K562 (cell line): ENCODE measurements around the gene MYL6B. TPM values are rescaled to one million over a fixed set of nuclear protein-coding genes. Genes with fewer than 3 reads are reported as not detected.
A peak's percentile ranks its signal among the peaks of the same experiment; 100 is the strongest.

Experiments
- ARID4B ChIP-seq: sonication (generic); formaldehyde crosslinking; IDR thresholded peaks from 2 replicates; pipeline ENCODE4 v1.8.0; 2022; ENCODE audit warnings: mild to moderate bottlenecking, missing genetic modification reagents
- CBX2 ChIP-seq: fragments of 200-600 bp; sonication (generic); IDR thresholded peaks from one replicate; pipeline ENCODE4 v1.6.1; 2012; ENCODE audit warnings: mild to moderate bottlenecking, low read length, inconsistent platforms; ENCODE audit not compliant: insufficient read depth, poor library complexity, severe bottlenecking
- CREM ChIP-seq: IDR thresholded peaks from 2 replicates; pipeline ENCODE4 v1.6.1; 2014; ENCODE audit warnings: antibody characterized with exemption, low read depth
- DNMT1 ChIP-seq: fragments of 450-650 bp; IDR thresholded peaks from 2 replicates; pipeline ENCODE4 v1.6.1; 2016; ENCODE audit warnings: antibody characterized with exemption, mild to moderate bottlenecking
- ETV1 ChIP-seq: fragments of 450-650 bp; conservative IDR thresholded peaks from 2 replicates; pipeline ENCODE4 v1.6.1; 2016; ENCODE audit warnings: missing genetic modification characterization, control low read depth, low read depth, missing compliant biosample characterization
- ETV6 ChIP-seq, 3 experiments: fragments of 150-350 bp in 1 of 3; sonication (generic) in 1 of 3; formaldehyde crosslinking in 1 of 3; IDR thresholded peaks; 2 replicates each; pipeline versions ENCODE4 v1.6.1 to v1.8.0; 2014 to 2022; ENCODE audit warnings: borderline replicate concordance in 2 of 3, low read depth in 2 of 3, antibody characterized with exemption in 1 of 3, low read length in 1 of 3, mild to moderate bottlenecking in 1 of 3, missing genetic modification reagents in 1 of 3
- FOXP1 ChIP-seq: sonication (generic); formaldehyde crosslinking; IDR thresholded peaks from 2 replicates; pipeline ENCODE4 v1.8.0; 2022; ENCODE audit warnings: mild to moderate bottlenecking, missing genetic modification reagents
- GTF2B ChIP-seq: IDR thresholded peaks from 2 replicates; pipeline ENCODE4 v1.6.1; 2011; ENCODE audit not compliant: insufficient read length; ENCODE audit errors: extremely low read depth
- HDAC3 ChIP-seq: fragments of 450-650 bp; IDR thresholded peaks from 2 replicates; pipeline ENCODE4 v1.6.1; 2018; ENCODE audit warnings: borderline replicate concordance, mild to moderate bottlenecking, moderate library complexity; ENCODE audit not compliant: partially characterized antibody
- MNT ChIP-seq, 2 experiments: fragments of 450-650 bp; conservative IDR thresholded peaks; 2 replicates each; pipeline ENCODE4 v1.6.1; 2017; ENCODE audit warnings: mild to moderate bottlenecking in 2 of 2, moderate library complexity in 2 of 2
- NCOR1 ChIP-seq: fragments of 450-650 bp; IDR thresholded peaks from 2 replicates; pipeline ENCODE4 v1.6.1; 2016; ENCODE audit warnings: mild to moderate bottlenecking, moderate library complexity
- OTX1 ChIP-seq: fragments of 450-650 bp; formaldehyde crosslinking; IDR thresholded peaks from 2 replicates; pipeline ENCODE4 v1.4.0; 2022; ENCODE audit warnings: mild to moderate bottlenecking
- RAD21 ChIP-seq, 2 experiments: fragments of 250-450 bp in 1 of 2; fragments of 450-650 bp in 1 of 2; sonication (Bioruptor Pico) in 1 of 2; formaldehyde crosslinking in 1 of 2; IDR thresholded peaks in 1 of 2; conservative IDR thresholded peaks in 1 of 2; 2 replicates each; pipeline versions ENCODE4 v1.4.0 to v1.8.0; 2020 to 2022; ENCODE audit warnings: mild to moderate bottlenecking in 2 of 2, moderate library complexity in 1 of 2
- RB1 ChIP-seq: fragments of 450-650 bp; IDR thresholded peaks from 2 replicates; pipeline ENCODE4 v1.6.1; 2017; ENCODE audit warnings: low read depth, mild to moderate bottlenecking
- RUNX1 ChIP-seq: sonication (generic); IDR thresholded peaks from 2 replicates; pipeline ENCODE4 v1.6.1; 2016; ENCODE audit warnings: antibody characterized with exemption, low read depth
- SRF ChIP-seq, 2 experiments: fragments of 250-450, 450-650 bp in 1 of 2; sonication (Bioruptor Pico) in 1 of 2; sonication (generic) in 1 of 2; formaldehyde crosslinking; IDR thresholded peaks; 2 replicates each; pipeline versions ENCODE4 v1.5.0 to v1.5.1; 2020 to 2022; ENCODE audit warnings: mild to moderate bottlenecking in 1 of 2, missing genetic modification reagents in 1 of 2
- USF1 ChIP-seq: sonication (generic); formaldehyde crosslinking; IDR thresholded peaks from 2 replicates; pipeline ENCODE4 v1.9.0; 2022; ENCODE audit warnings: mild to moderate bottlenecking, missing genetic modification reagents
- ZNF124 ChIP-seq: sonication (generic); formaldehyde crosslinking; IDR thresholded peaks from 2 replicates; pipeline ENCODE4 v1.8.1; 2022; ENCODE audit warnings: missing genetic modification reagents
- polyA plus RNA-seq, 8 experiments: library from polyadenylated mRNA; depleted of rRNA in 4 of 8; stranded (reverse) in 5 of 8; unstranded in 3 of 8; fragments of >200 nt; fragmentation: Nextera tagmentation in 2 of 8; fragmentation: Illumina TruSeq in 1 of 8; extraction: Ambion mirVana in 2 of 8; extraction: Trizol in 1 of 8; gene quantifications; 2 replicates each; pipeline versions ENCODE4 v1.2.1 to v1.2.3, GENCODE V29; 2011 to 2014; ENCODE audit warnings: inconsistent platforms in 1 of 8, missing spikeins in 1 of 8
- total RNA-seq, 7 experiments: library from RNA; depleted of rRNA in 6 of 7; stranded (reverse); fragments of >200 nt in 6 of 7; fragmentation: Illumina TruSeq in 2 of 7; extraction: Trizol in 2 of 7; gene quantifications; 2 replicates each; pipeline versions ENCODE4 v1.2.1 to v1.2.3, GENCODE V29; 2011 to 2021; ENCODE audit warnings: low replicate concordance in 1 of 7

MYL6B gene
- total and polyA plus RNA-seq, 9 of the 15 experiments (the other 6 are each of a cell fraction or from before 2014, with no cell fraction given): 42.8 to 77.3 (median 68.6) TPM

GRCh38 chr12:56129206-56129941 is 23.0 kb upstream of the MYL6B start (continued):
- TF ChIP-seq ARID4B (CRISPR knock-in tag) (peak; percentile 68; the same call in 1 of the 2 replicates), HDAC3 (peak; percentile 70), ZNF124 (CRISPR knock-in tag) (no peak), ETV1 (tag) (peak; percentile 68), DNMT1 (0 out of 2 replicates have a peak, but pooled peaks have one; percentile 33), OTX1 (CRISPR knock-in tag) (no peak), CBX2 (no peak), NCOR1 (peak; percentile 68), CREM (peak; percentile 57), MNT (conservative IDR thresholded peaks at IDR 0.05) (peak; percentile 67 to 82), RAD21 (CRISPR knock-in tag; conservative IDR thresholded peaks at IDR 0.05 in 1 of 2, IDR thresholded peaks at IDR 0.05 in 1 of 2) (peak in 1 of 2 experiments; percentile 18; a peak in 2 of 4 replicates), FOXP1 (CRISPR knock-in tag) (peak; percentile 18; the same call in 1 of the 2 replicates), ETV6 (IDR thresholded peaks at IDR 0.05; ENCODE audit: borderline replicate concordance in 1 of 2, low read depth in 2 of 2, low read length in 1 of 2) (0 out of 4 replicates have a peak, but pooled peaks of 1 of the 2 experiments have one; percentile 22), ETV6 (CRISPR knock-in tag; IDR thresholded peaks at IDR 0.05; ENCODE audit: borderline replicate concordance) (no peak), USF1 (CRISPR knock-in tag) (no peak), SRF (CRISPR knock-in tag; IDR thresholded peaks at IDR 0.05) (peak in 1 of 2 experiments; percentile 50; a peak in 1 of 4 replicates), RUNX1 (no peak), RB1 (peak; percentile 37; the same call in 1 of the 2 replicates), GTF2B (no peak)
